ENCODE results near the gene VAV3. TPM values are rescaled to one million over a fixed set of nuclear protein-coding genes. Genes with fewer than 3 reads are reported as not detected.
"Not testable (repeated sequence)": the region's sequence is repeated elsewhere in the genome, so short reads cannot be mapped to it uniquely, and the experiment has no call there.

The VAV3 gene
- total RNA-seq, 2 experiments from 2014 or later, result 5.5 to 5.6 TPM

GRCh38 chr1:107894605-107895004 is 70.4 kb downstream of the VAV3 start:
- Mint-ChIP-seq H3K4me1 (ENCODE audit: low read depth) (peaks cover 29% of the 10 kb centered on the region), H3K9me3 (no peaks in the 10 kb centered on the region), H3K36me3 (ENCODE audit: low read depth) (no peaks in the 10 kb centered on the region), H3K27me3 (no peaks in the 10 kb centered on the region), H3K27ac (no peak overlapping the region), H3K4me3 (no peak overlapping the region)
- Histone ChIP-seq H3K4me3 (ENCODE audit: low read length) (no peak overlapping the region), H3K4me1 (ENCODE audit: insufficient read depth, low read length) (peaks cover 6% of the 10 kb centered on the region), H3K27me3 (ENCODE audit: control insufficient read depth in 1 of 2, insufficient read depth in 2 of 2, low read length in 2 of 2) (no peaks in the 10 kb centered on the region), H3K36me3 (ENCODE audit: insufficient read depth, low read length) (no peaks in the 10 kb centered on the region), H3K9me3 (ENCODE audit: control insufficient read depth in 1 of 2, insufficient read depth in 1 of 2, low read length in 2 of 2) (no peaks in the 10 kb centered on the region), H3K27ac (ENCODE audit: low read depth in 1 of 2, low read length in 2 of 2) (no peak overlapping the region)
- ATAC-seq (ENCODE audit: poor library complexity), result no peak
- no peak for DNase-seq
- TF ChIP-seq CTCF (IDR thresholded peaks at IDR 0.05), result no peak
- intact Hi-C loops (cut with DNase I, micrococcal nuclease), result loop anchor here in 1 of 2 experiments (5.0 to 10.0 kb wide), 2 partner anchors 110 to 233 kb away; no protein-coding TSS in a partner anchor
- POLR2A ChIA-PET, result no interaction called here
- CTCF ChIA-PET, result no interaction called here

GRCh38 chr1:107893350-107893749 is 71.6 kb downstream of the VAV3 start:
- H3K36me3 Mint-ChIP-seq (ENCODE audit: low read depth); H3K9me3 Mint-ChIP-seq; H3K4me1 ChIP-seq (ENCODE audit: insufficient read depth, low read length); H3K27ac ChIP-seq (ENCODE audit: low read depth in 1 of 2, low read length in 2 of 2); CTCF ChIA-PET; DNase-seq; H3K27me3 Mint-ChIP-seq; H3K27ac Mint-ChIP-seq; H3K36me3 ChIP-seq (ENCODE audit: insufficient read depth, low read length); H3K4me3 ChIP-seq (ENCODE audit: low read length); H3K27me3 ChIP-seq (ENCODE audit: control insufficient read depth in 1 of 2, insufficient read depth in 2 of 2, low read length in 2 of 2); H3K9me3 ChIP-seq (ENCODE audit: control insufficient read depth in 1 of 2, insufficient read depth in 1 of 2, low read length in 2 of 2); ATAC-seq (ENCODE audit: poor library complexity); H3K4me3 Mint-ChIP-seq; POLR2A ChIA-PET: not testable (repeated sequence)
- intact Hi-C loops (cut with DNase I, micrococcal nuclease), result loop anchor here in 1 of 2 experiments (10.0 kb wide), 1 partner anchor 109 kb away; no protein-coding TSS in a partner anchor
- H3K4me1 Mint-ChIP-seq (ENCODE audit: low read depth), result peaks cover 24% of the 10 kb centered on the region

- ATAC-seq (ENCODE audit: poor library complexity) (no peak), DNase-seq (no peak)
- Mint-ChIP-seq H3K27ac (no peak overlapping the region), H3K4me3 (no peak overlapping the region), H3K4me1 (ENCODE audit: low read depth) (no peaks in the 10 kb centered on the region), H3K36me3 (ENCODE audit: low read depth) (no peaks in the 10 kb centered on the region), H3K27me3 (no peaks in the 10 kb centered on the region), H3K9me3 (no peaks in the 10 kb centered on the region)
- TF ChIP-seq CTCF (IDR thresholded peaks at IDR 0.05), result no peak
- Histone ChIP-seq H3K27ac (ENCODE audit: low read depth in 1 of 2, low read length in 2 of 2) (no peak overlapping the region), H3K27me3 (ENCODE audit: control insufficient read depth in 1 of 2, insufficient read depth in 2 of 2, low read length in 2 of 2) (no peaks in the 10 kb centered on the region), H3K36me3 (ENCODE audit: insufficient read depth, low read length) (no peaks in the 10 kb centered on the region), H3K4me3 (ENCODE audit: low read length) (no peak overlapping the region), H3K4me1 (ENCODE audit: insufficient read depth, low read length) (no peaks in the 10 kb centered on the region), H3K9me3 (ENCODE audit: control insufficient read depth in 1 of 2, insufficient read depth in 1 of 2, low read length in 2 of 2) (no peaks in the 10 kb centered on the region)
- intact Hi-C loops (cut with DNase I, micrococcal nuclease), result no loop called here
- POLR2A ChIA-PET, result no interaction called here
- CTCF ChIA-PET, result interaction anchor here (0.6 kb wide), 1 partner anchor 19 kb away, joined by 3 read pairs; no protein-coding TSS in a partner anchor
Measured at GRCh38 chr1:107889524-107889923, 75.5 kb downstream of the VAV3 start.

- ChIA-PET POLR2A (interaction anchor here (0.6 kb wide), 1 partner anchor 12 kb away, joined by 3 read pairs; no protein-coding TSS in a partner anchor), CTCF (no interaction called here)
- no peaks in the 10 kb centered on the region for H3K36me3 Mint-ChIP-seq (ENCODE audit: low read depth)
- no peak for ATAC-seq (ENCODE audit: poor library complexity)
- Histone ChIP-seq H3K9me3 (ENCODE audit: control insufficient read depth in 1 of 2, insufficient read depth in 1 of 2, low read length in 2 of 2) (no peaks in the 10 kb centered on the region), H3K27ac (ENCODE audit: low read depth in 1 of 2, low read length in 2 of 2) (no peak overlapping the region), H3K4me3 (ENCODE audit: low read length) (no peak overlapping the region), H3K27me3 (ENCODE audit: control insufficient read depth in 1 of 2, insufficient read depth in 2 of 2, low read length in 2 of 2) (no peaks in the 10 kb centered on the region), H3K4me1 (ENCODE audit: insufficient read depth, low read length) (no peaks in the 10 kb centered on the region), H3K36me3 (ENCODE audit: insufficient read depth, low read length) (no peaks in the 10 kb centered on the region)
- H3K4me3 Mint-ChIP-seq, result no peak overlapping the region
- no peak for DNase-seq
- intact Hi-C loops (cut with DNase I, micrococcal nuclease), result no loop called here
- no peak overlapping the region for H3K27ac Mint-ChIP-seq
- no peaks in the 10 kb centered on the region for H3K9me3 Mint-ChIP-seq
- H3K27me3 Mint-ChIP-seq, result no peaks in the 10 kb centered on the region
- TF ChIP-seq CTCF (IDR thresholded peaks at IDR 0.05), result no peak
- H3K4me1 Mint-ChIP-seq (ENCODE audit: low read depth), result peaks cover 5% of the 10 kb centered on the region
Measured at GRCh38 chr1:107883562-107883961, 81.4 kb downstream of the VAV3 start.

All from CD4-positive, alpha-beta T cell (primary cell).